HG03469 (cell line): ENCODE data around the gene USP21.
A peak's percentile ranks its signal among the peaks of the same experiment; 100 is the strongest.

ENCODE experiments used
- ATAC-seq: cut with Tn5 transposase; IDR thresholded peaks from one replicate; pipeline ENCODE4 v1.9.1; 2021; ENCODE audit warnings: mild to moderate bottlenecking, moderate library complexity, moderate number of reproducible peaks; ENCODE audit not compliant: unreplicated experiment

Gene USP21

GRCh38 chr1:161192476-161193465, 33.5 kb downstream of the USP21 start:
- ATAC-seq: no peak

DNA sequence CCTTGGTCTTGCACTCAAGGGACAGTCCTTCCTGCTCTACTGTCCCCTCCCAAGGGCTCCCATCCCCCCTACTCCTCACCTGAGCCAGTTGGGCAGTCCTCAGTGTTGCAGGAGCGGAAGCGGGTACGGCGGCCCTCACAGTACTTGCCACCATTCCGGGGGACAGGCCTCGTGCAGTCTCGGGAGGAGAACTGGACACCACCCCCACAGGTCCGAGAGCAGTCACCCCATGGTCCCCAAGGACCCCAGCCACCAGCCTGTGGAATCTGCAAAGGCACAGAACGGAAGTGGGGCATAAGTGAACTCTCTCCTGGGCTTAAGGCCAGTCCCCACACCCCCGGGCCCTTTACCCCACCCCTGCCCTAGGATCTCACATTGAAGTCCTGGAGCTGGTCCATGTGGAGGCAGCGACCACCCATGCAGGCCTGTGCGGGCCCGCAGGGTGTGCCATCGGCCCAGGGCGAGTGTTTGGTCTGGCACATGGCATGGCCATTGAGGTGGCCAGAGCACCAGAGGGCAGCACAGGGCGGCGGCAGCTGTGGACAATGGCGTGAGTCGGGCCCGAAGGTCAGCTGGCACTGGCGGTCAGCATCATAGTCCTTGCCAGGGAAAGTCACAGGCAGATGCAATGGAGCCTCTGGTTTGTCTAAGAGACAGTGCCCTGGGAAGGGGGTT, 34.4 kb downstream of the USP21 start:
- no peak for ATAC-seq

DNA sequence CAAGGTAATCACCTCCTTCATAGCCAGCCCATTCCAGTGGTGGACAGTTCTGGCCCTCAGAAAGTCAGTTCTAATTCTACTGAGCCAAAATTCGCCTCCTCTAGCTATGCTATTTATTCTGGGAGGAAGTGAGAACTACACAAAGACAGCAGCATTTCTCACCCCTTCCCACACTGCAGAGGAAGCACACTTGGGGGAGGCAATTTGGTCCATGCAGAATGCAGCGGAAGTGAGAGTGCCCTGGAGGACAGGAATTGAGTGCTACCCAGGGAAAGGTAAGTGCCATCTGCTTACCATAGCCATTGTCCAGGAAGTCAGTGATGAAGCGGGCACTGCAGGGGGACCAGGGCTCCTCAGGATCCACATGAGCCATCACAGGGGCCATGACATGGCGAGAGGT, 35.9 kb downstream of the USP21 start:
- no peak for ATAC-seq

DNA sequence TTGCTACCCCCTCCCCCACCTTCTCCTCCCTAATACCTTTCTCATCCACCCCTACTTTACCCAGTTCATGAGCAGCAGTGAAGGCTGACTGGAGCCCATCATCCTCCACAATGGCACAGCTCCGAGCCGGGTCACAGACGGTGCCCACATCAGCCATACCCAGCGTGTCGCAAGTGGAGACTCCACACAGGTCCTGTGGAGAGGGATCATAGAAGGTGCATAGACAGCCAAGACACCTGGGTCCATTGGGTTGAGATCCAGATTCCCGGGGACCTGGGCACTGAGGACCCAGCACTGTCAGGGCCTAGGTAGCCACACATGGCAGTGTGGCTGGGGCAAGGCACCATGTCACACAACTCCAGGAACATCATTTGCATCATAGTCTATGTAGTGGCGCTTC, 36.8 kb downstream of the USP21 start:
- no peak for ATAC-seq

DNA sequence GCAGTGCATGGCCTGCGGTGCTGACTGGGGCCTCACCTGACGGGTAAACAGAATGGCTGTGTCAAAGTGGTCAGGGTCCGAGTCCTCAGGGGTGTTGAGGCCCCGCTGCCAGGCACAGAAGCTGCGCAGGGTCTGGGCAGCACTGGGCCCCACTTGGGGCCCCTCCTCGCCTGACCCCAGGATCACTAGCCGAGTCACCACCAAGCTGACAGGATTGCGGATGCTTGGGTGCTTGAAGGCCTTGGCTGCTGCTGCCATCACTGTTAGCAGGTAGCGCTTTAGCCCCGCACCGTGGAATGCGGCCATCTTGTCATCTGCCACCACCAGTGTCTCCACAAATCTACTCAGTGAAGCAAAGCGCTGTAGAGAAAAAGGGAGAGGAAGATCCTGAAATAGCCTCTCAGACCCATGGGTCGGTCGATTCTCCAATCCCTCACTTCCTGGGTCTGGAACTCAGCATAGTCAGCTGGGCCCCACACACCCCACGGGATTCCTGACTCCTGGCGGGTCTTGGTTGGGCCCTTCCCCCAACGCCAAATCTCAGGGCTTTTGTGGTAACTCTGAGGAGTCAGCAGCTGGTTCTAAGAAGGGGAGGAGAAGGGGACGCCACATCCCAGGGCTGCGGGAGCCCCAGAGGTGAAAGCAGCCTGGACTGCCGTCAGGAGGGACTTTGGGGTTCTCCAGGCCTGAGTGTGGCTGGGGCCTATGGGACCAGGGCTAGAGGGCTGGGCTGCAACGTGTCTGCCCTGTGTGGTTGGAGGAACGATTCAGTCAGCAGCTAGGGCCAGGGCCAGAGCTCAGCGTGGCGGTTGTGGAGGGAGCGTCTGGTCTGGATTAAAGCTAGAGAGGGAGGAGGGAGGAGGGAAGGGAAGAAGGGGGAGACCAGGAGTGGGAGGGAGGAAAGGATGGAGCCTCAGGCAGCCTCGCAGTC, 37.5 kb downstream of the USP21 start:
- no peak for ATAC-seq

- no peak for ATAC-seq
Measured at GRCh38 chr1:161197560-161198193, 38.4 kb downstream of the USP21 start.

DNA sequence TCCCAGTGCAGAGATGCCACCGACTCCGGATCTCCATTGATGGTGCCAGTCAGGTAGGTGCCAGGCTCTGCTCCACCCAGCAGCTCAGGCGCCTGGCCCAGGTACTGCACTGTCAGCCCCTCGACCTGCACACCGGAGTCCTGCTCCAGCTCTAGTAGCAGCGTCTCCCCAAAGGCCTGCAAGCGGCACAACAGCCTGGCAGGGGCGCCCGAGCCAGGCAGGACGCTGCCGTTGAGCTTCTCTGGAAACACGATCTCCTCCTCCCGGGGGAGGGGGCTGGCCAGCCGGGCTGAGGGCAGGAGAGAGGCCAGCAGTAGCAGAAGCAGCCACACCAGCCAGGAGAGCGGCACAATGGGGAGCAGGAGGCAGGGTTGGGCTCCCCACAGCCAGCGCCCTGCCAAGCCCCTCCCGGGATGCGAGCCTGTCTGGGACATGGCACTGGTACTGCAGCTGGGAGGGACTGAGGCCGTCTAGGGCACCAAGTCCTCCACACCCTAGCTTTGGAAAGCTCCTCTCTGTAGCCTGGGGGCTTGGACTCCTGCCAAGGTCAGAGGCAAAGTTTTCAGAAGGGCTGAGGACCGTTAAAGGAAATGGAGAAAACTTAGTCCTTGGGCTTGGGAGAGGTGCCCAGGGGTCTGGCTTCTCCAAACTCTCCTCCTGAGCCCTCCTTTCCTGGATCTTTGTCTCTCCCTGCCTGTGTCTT, 39.0 kb downstream of the USP21 start:
- no peak for ATAC-seq

DNA sequence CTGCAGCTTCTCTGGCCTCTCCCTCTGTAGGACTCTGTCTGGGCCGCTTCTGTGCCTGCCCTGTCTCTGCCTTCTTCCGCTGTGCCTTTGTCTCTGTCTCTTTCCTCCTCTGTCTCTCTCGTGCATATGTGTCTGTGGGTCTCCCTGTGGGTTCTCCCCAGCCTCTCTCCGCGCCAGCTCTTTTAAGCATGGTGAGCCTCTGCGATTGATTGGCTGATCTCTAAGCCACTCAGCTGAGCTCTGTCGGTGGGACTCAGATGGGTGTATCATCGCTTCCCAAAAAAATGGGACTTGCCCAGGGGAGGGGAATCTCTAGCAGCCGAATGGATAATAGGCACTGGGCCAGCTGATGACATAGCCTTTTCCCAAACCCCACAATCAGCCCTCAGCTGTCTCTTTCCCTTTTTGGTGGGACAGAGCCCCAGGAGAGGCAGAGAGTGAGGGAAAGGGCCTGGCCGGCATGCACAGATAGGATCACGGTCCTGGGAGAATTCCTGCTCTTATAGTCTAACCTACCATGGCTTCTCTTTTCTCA, 39.7 kb downstream of the USP21 start, which contains the start of gene ADAMTS4:
Gene ADAMTS4, minus strand, starts transcription at position 158 of the 535 bp plus-strand sequence. CDS start 427 bp downstream, outside the sequence.
- no peak for ATAC-seq

- ATAC-seq: no peak
Measured at GRCh38 chr1:161199506-161200139, 40.3 kb downstream of the USP21 start.

DNA sequence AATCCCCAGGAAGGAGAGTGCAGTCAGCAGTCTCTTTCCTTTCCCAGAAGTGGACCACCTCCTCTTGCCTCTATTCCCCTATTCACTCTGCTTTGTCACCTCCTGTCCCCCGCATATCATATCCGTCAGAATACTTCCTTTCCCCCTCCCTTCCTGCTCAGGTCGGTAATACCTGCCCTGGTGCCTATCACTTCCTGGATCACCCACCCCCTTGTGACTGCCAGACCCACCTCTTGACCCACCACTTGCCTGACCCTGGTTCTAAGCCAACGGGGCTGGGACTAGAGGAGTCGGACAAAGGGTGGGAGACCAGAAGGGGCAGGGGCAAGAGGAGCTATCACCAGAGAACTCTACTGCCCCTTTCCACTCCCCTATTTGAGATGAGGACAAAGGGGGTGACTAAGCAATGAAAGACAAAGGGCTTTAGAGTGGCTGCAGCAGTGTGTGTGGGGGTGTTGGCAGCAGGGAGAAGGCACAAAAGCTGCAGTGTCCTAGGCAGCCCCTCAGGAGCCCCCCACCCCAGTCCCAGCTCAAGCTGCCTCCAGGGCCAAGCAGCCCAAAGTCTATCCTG, 41.2 kb downstream of the USP21 start:
- no peak for ATAC-seq

GRCh38 chr1:161200992-161201835, 41.9 kb downstream of the USP21 start:
- ATAC-seq: no peak

DNA sequence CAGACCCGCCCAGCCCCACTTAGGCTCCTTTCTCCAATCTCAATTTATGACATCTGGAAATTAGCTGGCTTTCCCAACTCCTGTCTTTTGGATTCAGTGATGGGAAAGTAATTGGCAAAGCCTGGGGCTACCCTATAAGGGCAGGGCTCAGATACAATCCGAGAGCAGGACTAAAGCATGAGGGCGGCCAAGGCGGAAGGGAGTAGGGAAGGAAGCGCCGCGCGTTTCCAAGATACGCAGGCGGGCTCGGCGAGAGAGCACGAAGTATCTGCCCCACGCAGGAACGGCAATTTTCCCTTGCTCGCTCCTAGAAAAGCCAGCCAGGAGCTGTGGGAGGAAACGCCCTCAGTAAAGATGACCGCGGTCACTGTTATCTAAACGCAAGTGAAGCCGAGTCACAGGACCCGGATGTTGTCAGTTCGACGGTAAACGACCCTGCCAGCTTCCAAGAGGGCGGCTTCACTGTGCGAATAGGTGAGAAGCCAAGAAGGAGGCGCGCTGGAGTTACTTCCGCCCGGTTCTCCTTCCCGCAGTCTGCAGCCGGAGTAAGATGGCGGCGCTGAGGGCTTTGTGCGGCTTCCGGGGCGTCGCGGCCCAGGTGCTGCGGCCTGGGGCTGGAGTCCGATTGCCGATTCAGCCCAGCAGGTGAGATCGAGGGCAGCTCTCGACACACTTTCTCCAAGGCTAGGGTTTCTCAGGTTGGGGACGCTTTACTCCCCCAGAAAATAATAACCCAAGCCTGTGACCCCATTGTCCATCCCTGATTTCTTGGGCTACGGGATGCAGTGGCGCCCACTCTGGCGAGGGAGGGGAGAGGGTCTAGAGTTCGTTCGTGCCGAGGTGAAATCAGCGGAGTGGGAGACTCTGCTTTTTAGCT, 42.8 kb downstream of the USP21 start, which contains the start of gene NDUFS2:
Gene NDUFS2, plus strand, starts transcription at position 532 of the 877 bp plus-strand sequence. Its CDS starts 19 bp downstream, at position 551.
- ATAC-seq: peak; percentile 79

GRCh38 chr1:161206411-161207140, 47.3 kb downstream of the USP21 start:
- ATAC-seq: no peak

DNA sequence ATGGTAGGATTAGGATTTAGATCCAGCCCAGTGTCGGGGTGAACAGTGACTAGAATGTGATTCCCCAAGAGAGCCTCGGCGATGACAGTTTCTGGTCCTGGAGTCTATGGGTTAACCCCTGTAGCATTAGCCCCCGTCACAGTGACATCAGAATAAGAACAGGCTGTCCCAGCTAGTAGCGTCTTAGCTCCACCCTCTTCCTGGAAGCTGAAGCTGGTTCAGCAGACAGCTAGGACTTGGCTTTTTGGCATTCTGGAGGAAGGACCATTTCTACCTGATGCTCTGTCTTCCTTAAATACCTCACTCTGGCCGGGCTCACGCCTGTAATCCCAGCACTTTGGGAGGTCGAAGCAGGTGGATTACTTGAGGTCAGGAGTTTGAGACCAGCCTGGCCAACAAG, 47.9 kb downstream of the USP21 start:
- ATAC-seq: no peak

DNA sequence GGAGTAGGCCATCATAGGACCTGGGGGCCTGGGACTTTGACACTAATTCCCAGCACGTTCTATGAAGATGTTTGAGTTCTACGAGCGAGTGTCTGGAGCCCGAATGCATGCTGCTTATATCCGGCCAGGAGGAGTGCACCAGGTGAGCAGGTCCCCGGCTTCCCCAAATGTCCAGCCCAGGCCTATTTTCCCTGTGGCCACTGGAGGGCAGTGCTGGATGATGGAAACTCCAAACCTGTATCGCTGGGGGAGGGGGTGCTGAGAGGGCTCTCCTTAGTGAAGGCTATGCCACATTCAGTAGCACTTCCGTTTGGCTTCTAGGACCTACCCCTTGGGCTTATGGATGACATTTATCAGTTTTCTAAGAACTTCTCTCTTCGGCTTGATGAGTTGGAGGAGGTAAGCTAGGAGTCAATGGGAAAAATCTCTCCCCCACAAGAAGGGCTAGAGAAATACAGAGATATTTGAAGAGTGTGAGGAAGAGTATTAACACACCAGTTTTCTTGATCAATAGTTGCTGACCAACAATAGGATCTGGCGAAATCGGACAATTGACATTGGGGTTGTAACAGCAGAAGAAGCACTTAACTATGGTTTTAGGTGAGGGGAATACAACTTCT, 50.6 kb downstream of the USP21 start:
- no peak for ATAC-seq
